ENCODE data around the gene PIGC. TPM values are rescaled to one million over a fixed set of nuclear protein-coding genes. Genes with fewer than 3 reads are reported as not detected.

The PIGC gene
- total RNA-seq, 1 experiment from 2014 or later, result 26.6 TPM

DNA sequence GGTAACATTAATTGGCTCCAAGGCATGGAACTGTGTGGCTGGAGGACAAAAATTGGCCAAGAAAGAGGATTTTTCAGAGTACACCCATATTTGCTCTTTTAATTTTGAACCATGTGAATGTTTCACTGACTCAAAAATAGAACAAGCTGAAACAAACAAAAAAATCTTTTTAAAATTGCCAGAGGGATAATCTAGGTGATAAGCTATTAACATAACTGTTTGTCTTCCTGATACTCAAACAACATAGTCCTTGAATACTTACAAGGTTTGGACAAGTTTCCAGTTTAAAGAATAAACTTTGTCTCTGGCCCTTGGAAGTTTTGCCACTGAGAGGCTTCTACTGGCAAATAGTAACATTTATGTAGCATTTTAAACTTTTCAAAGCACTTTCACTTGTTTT is 30.0 kb upstream of the PIGC start:
- no peak for DNase-seq
- H3K9me3 ChIP-seq (replicated peaks), result no peaks in the 10 kb centered on the region
- H3K36me3 ChIP-seq, result no peaks in the 10 kb centered on the region
- no peak overlapping the region for H3K4me3 ChIP-seq
- H3K27me3 ChIP-seq, result no peaks in the 10 kb centered on the region
- no peak overlapping the region for H3K27ac ChIP-seq
- 0 out of 2 replicates have a peak, but pooled peaks cover under 1% of the 10 kb centered on the region for H3K4me1 ChIP-seq

DNA sequence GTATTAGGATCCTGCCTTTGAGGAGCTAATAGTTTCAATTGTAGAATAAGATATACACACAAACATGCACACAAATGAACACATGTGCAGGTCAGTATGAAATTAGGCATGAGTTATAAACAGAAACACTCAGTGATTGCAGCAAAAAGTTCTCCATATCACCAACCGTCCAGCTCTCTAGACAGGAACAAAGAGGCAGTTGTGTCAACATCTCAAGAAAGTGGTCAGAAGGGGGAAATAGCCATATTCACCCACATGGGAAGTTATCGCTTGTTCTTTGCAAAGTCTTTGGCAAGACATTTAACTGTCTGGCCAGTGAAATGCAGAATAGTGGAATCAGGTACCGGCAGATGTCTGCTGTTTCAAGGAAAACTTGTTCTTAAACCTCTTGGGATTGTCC is 29.4 kb upstream of the PIGC start:
- Histone ChIP-seq H3K36me3 (no peaks in the 10 kb centered on the region), H3K4me1 (peaks cover 6% of the 10 kb centered on the region), H3K27ac (no peak overlapping the region), H3K4me3 (no peak overlapping the region), H3K27me3 (no peaks in the 10 kb centered on the region), H3K9me3 (replicated peaks) (no peaks in the 10 kb centered on the region)
- no peak for DNase-seq

DNA sequence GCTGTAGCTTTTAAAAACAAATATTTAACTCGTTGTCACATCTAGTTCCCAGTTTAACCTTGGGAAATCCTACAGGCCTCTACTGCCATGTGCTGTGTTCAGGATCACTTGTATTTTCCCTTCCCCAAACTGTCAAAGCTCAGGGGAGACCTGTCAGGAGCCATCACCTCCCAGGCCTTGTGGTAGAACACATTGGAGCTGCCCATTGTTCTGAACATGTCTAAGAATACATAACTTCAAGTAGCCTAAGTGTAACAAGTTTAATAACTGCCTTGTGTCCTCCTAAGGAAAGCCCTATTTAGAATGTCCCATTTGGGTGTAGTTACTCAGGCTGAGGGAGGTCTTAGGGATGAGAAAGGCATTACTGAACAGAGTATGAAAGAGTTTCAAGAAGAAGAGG is 28.6 kb upstream of the PIGC start:
- no peak overlapping the region for H3K27ac ChIP-seq
- H3K27me3 ChIP-seq, result no peaks in the 10 kb centered on the region
- peaks cover 14% of the 10 kb centered on the region for H3K4me1 ChIP-seq
- no peak overlapping the region for H3K4me3 ChIP-seq
- H3K36me3 ChIP-seq, result 0 out of 2 replicates have a peak, but pooled peaks cover 2% of the 10 kb centered on the region
- H3K9me3 ChIP-seq (replicated peaks), result peaks cover 1% of the 10 kb centered on the region; the same call in 1 of the 2 replicates
- no peak for DNase-seq

DNA sequence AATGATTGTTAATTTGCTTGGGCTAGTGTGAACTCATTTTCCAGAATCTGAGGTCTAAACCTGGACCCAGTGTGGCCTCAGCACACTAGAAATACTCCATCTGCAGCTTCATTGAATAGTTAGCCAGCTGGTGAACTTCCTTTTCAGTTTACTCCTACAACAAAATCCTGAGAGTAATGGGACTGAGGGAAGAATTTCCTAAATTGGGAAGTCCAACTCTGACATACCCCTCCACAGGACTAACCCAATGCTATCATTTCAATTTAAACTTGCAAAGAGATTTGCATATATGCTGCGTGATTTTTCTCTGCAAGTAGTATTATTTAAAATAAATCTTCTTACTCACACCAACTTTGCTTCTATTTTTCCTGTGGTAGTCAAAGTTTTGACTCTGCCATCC is 27.8 kb upstream of the PIGC start:
- Histone ChIP-seq H3K27me3 (no peaks in the 10 kb centered on the region), H3K36me3 (0 out of 2 replicates have a peak, but pooled peaks cover 2% of the 10 kb centered on the region), H3K4me1 (peaks cover 23% of the 10 kb centered on the region), H3K9me3 (replicated peaks) (peaks cover 4% of the 10 kb centered on the region; the same call in 1 of the 2 replicates), H3K27ac (no peak overlapping the region), H3K4me3 (no peak overlapping the region)
- DNase-seq, result no peak

DNA sequence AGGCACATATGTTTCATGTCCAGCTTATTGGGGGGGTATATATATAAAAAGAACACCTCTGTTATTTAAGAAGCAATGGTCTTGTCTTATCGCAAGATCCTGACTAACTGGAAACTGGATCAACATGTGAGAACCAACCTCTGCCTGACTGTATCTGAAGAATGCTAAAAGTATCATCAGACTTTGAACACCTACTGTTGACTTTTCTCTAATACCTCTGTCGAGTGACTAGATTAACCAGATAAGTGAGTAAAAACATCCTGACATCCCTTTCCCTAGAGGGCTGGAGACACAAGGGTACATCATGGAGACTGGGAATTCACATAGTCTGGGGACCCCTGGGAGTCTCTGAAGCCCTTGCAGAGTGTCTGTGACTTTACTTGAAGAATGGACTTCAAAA is 26.3 kb upstream of the PIGC start:
- peaks cover 25% of the 10 kb centered on the region for H3K4me1 ChIP-seq
- H3K9me3 ChIP-seq (replicated peaks), result peaks cover 5% of the 10 kb centered on the region; the same call in 1 of the 2 replicates
- H3K36me3 ChIP-seq, result 0 out of 2 replicates have a peak, but pooled peaks cover 2% of the 10 kb centered on the region
- H3K27ac ChIP-seq, result no peak overlapping the region
- DNase-seq, result no peak
- no peak overlapping the region for H3K4me3 ChIP-seq
- H3K27me3 ChIP-seq, result no peaks in the 10 kb centered on the region

DNA sequence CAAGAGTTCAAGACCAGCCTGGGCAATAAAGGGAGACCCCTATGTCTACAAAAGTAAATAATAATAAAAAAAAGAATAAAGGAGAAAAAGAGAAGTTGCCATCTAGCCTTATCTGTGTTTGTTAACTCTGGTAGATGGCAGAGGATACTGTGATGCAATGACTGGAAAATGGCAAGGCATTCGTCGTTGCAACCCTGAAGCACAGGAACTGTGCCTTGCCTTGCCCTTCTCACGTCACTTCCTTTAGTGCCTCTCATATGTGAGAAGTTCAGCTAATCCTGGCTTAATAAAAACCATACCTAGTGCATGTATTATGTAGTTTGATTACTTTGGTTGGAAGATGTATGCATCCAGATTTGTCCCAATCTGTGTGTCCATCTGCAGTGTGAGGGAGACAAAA is 25.8 kb upstream of the PIGC start:
- no peaks in the 10 kb centered on the region for H3K27me3 ChIP-seq

DNA sequence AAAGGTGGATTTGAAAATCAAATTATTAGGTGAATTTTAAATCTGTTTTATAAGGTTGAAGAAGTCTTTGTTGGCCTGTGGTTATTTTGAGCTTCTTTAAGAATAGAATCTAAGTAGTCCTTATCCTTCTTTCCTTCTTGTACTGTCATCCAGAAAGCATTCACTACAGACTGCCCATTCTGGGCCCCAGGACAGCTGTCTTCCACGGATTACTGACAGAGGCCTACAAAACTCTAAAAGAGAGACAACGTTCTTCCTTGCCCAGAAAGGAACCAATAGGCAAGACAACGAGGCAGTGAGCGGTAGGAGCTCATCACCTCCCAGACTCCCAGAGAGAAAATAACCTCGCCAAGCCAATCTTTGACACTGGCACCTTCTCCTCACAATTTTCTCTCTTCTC is 24.4 kb upstream of the PIGC start:
- Histone ChIP-seq H3K4me3 (no peak overlapping the region), H3K27me3 (no peaks in the 10 kb centered on the region), H3K4me1 (peaks cover 25% of the 10 kb centered on the region), H3K36me3 (0 out of 2 replicates have a peak, but pooled peaks cover 2% of the 10 kb centered on the region), H3K27ac (peak overlapping the region; percentile 18), H3K9me3 (replicated peaks) (peaks cover 5% of the 10 kb centered on the region; the same call in 1 of the 2 replicates)
- peak; percentile 34 to 63 for DNase-seq

More for the DNA sequence above, 25.8 kb upstream of the PIGC start:
- DNase-seq, result no peak
- H3K36me3 ChIP-seq, result 0 out of 2 replicates have a peak, but pooled peaks cover 2% of the 10 kb centered on the region
- no peak overlapping the region for H3K4me3 ChIP-seq
- peaks cover 5% of the 10 kb centered on the region; the same call in 1 of the 2 replicates for H3K9me3 ChIP-seq (replicated peaks)
- H3K4me1 ChIP-seq, result peaks cover 25% of the 10 kb centered on the region
- no peak overlapping the region for H3K27ac ChIP-seq

DNA sequence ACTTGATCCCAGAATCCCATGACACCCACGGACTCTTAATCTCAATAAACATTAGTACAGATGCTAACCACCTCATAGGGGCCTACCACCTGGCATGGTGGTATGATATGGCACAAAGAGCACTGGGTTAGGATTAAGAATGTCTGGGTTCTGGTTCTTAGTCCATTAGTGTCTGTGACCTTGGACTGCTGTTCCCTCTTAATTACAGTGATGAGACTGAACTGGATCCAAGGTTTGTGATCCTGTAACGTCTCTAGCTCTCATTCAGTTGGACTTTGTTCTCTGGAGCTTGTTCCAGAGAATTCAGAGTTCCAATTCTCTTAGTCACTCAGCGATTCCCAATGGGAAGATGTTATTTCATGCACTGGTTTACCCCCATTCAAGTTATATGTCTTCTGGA is 23.6 kb upstream of the PIGC start:
- no peak for DNase-seq
- H3K27me3 ChIP-seq, result no peaks in the 10 kb centered on the region
- H3K4me3 ChIP-seq, result no peak overlapping the region
- 0 out of 2 replicates have a peak, but pooled peaks cover 2% of the 10 kb centered on the region for H3K36me3 ChIP-seq
- peaks cover 25% of the 10 kb centered on the region for H3K4me1 ChIP-seq
- H3K27ac ChIP-seq, result peak overlapping the region; percentile 8
- peaks cover 5% of the 10 kb centered on the region; the same call in 1 of the 2 replicates for H3K9me3 ChIP-seq (replicated peaks)

DNA sequence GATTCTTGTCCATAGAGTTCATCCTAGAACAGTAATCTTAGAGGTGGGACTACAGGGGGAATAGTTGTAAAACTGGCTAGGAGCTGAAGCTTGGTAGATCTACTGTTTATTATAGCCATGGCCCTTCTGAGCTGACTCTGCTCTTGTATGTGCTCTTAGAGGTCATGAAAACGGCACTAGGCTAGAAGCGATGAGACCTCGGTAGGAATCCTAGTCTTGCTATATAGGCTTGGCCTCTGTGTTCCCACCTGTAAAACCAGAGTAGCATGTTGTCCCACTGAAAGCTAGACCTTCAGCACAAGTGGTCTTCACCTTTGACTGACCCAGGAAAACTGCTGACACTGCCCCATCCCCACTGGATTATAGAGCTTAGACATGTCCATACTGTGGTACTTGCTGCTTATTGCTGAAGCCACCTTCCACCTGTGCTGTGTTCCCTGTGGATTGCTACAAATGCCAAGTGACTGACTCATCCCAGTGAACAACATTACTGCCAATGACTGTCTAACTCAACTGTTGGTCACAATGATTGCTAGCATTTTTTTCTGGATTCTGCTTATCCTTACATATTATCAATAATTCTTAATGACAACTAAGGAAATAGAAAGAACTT is 23.0 kb upstream of the PIGC start:
- H3K4me1 ChIP-seq, result peaks cover 25% of the 10 kb centered on the region
- H3K36me3 ChIP-seq, result 0 out of 2 replicates have a peak, but pooled peaks cover 2% of the 10 kb centered on the region
- H3K4me3 ChIP-seq, result no peak overlapping the region
- H3K9me3 ChIP-seq (replicated peaks), result peaks cover 5% of the 10 kb centered on the region; the same call in 1 of the 2 replicates
- no peaks in the 10 kb centered on the region for H3K27me3 ChIP-seq
- DNase-seq, result peak; percentile 11 to 27
- H3K27ac ChIP-seq, result peak overlapping the region; percentile 8

DNA sequence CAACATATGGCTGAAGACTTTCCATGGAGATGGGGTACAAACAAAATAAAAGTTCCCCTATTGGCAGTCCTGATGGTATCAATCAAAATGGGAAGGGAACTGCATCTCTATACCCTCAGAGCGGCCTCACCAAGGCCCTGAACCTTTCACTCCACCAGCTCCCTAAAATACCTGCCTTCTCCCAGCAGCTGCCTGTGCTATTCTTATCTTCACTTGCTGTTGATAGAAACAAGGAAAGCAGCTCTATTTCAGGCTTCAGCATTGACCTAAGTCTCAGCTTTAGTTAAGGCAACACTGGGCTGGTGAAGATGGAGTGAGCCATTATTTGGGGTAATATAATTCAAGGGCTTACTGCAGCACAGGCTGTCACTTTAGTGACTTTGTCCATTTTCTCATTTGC is 21.7 kb upstream of the PIGC start:
- H3K36me3 ChIP-seq, result 0 out of 2 replicates have a peak, but pooled peaks cover 2% of the 10 kb centered on the region
- no peak overlapping the region for H3K4me3 ChIP-seq
- no peaks in the 10 kb centered on the region for H3K27me3 ChIP-seq
- DNase-seq, result no peak
- H3K9me3 ChIP-seq (replicated peaks), result peaks cover 5% of the 10 kb centered on the region; the same call in 1 of the 2 replicates
- H3K27ac ChIP-seq, result no peak overlapping the region
- peaks cover 32% of the 10 kb centered on the region for H3K4me1 ChIP-seq

DNA sequence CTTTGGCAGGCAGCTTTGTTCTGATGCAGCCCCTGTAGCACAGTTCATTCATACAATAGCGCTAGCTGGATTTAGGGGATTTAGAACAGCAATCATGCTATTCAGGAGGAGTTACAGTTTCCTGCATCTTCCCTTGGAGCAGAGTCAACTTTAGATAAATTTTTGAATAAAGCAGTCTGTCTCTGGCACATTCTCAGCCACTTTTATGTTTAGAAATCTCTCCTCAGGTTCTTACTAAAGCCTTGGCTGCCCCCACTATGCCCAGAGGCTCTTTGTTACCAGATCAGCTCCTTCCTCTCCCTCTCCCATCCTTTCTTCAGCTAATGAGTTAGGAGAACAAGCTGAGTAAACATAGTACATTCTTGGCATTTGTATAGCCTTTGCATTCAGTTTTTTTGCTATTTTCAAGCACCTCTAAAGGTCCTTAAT is 17.0 kb upstream of the PIGC start:
- Histone ChIP-seq H3K4me1 (peaks cover 12% of the 10 kb centered on the region), H3K9me3 (replicated peaks) (no peaks in the 10 kb centered on the region), H3K27ac (no peak overlapping the region), H3K27me3 (no peaks in the 10 kb centered on the region), H3K36me3 (no peaks in the 10 kb centered on the region), H3K4me3 (no peak overlapping the region)
- peak in 1 of 2 experiments; percentile 45 for DNase-seq

DNA sequence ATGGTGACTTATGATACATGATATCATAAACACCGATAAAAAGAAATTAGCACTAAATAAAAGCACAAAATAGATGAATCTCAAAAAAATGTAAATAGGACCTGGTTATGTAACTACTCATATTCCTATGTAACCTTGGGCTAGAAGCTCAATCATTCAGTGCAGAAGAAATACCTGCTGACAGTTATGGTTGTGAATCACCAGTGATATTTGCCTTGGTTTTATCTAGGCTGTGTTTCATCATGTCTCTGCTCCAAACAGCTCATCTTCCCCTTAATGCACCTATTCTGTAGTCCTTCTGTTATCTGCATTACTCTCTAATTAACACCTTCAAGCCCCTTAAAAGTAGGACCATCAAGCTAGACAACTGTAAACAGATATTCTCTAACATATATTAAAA is 16.3 kb upstream of the PIGC start:
- no peak overlapping the region for H3K27ac ChIP-seq
- H3K27me3 ChIP-seq, result no peaks in the 10 kb centered on the region
- H3K4me3 ChIP-seq, result no peak overlapping the region
- DNase-seq, result no peak
- no peaks in the 10 kb centered on the region for H3K36me3 ChIP-seq
- no peaks in the 10 kb centered on the region for H3K9me3 ChIP-seq (replicated peaks)
- peaks cover 12% of the 10 kb centered on the region for H3K4me1 ChIP-seq

DNA sequence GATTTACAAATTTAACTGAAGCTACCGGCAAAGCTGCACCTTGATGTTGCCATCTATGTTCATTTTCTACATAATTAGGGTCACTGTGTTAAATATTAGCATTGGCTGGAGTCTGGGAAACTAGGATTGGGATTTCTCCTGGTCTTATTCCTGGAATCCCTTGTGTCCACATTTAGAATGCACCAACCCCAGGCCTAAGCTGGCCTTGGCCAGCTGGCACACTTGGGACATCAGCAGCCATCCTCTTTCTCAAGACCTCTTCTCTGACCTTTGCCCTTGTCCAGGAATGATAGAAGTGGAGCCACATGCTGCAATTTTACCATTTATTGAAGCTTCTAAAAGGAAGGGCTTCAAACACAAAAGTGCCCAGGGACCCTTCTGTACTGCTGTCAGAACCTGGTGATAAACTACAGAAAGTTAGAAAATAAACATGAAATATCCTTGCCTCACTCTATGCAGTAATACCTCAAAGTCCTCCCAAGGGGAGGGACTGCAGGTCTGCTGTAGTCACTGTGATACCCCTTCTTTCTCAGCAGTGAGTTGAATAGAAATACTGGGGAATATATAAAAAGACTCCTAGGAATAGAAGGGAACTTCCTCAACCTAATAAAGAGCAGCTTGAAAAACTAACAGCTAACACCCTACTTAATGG is 13.7 kb upstream of the PIGC start:
- H3K27ac ChIP-seq, result no peak overlapping the region
- no peaks in the 10 kb centered on the region for H3K36me3 ChIP-seq
- peaks cover 18% of the 10 kb centered on the region for H3K4me1 ChIP-seq
- no peak for DNase-seq
- no peak overlapping the region for H3K4me3 ChIP-seq
- H3K27me3 ChIP-seq, result no peaks in the 10 kb centered on the region
- H3K9me3 ChIP-seq (replicated peaks), result no peaks in the 10 kb centered on the region

DNA sequence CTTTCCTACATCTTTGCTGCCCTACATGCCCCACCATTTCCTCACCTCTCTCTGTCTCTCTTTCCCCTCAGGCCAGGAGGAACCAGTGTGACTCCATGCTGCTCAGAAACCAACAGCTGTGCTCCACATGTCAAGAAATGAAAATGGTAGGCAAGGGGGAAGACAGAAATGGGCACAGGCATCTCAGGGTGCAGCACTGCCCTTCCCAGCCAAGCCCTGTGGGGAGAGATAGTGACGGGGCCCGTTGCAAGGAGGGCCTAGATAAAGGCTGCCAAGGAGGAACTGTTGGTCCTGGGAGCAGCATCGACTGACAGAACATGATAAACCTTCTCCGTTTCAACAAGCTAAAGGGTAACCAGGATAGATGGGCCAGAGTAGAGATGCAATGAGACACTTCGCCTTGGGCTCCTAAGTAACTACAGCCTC is 12.5 kb upstream of the PIGC start:
- no peaks in the 10 kb centered on the region for H3K27me3 ChIP-seq
- no peak overlapping the region for H3K27ac ChIP-seq
- no peak for DNase-seq
- H3K9me3 ChIP-seq (replicated peaks), result no peaks in the 10 kb centered on the region
- H3K36me3 ChIP-seq, result no peaks in the 10 kb centered on the region
- peaks cover 25% of the 10 kb centered on the region for H3K4me1 ChIP-seq
- H3K4me3 ChIP-seq, result no peak overlapping the region

DNA sequence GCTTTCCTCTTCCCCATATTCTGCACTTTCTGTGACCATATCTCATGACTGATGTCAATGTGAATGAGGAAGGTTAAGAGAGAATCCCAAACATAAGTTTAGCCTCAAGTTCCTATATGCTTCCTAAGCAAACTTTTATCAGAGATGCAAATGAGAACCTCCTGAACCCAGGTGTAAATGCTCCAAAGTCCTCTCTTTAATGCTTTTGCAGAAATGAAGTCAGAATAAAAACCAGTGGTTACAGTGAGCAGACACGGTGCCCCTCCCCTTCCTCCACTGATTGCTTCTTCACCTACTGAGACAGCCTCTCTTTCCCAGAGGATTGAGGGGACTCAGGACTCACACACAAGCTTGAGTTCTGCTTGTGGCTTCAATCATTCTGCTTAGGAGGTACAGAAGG is 11.6 kb upstream of the PIGC start:
- no peak overlapping the region for H3K4me3 ChIP-seq
- DNase-seq, result no peak
- peaks cover 26% of the 10 kb centered on the region for H3K4me1 ChIP-seq
- H3K27me3 ChIP-seq, result no peaks in the 10 kb centered on the region
- H3K36me3 ChIP-seq, result no peaks in the 10 kb centered on the region
- no peak overlapping the region for H3K27ac ChIP-seq
- H3K9me3 ChIP-seq (replicated peaks), result no peaks in the 10 kb centered on the region

Measured in SJCRH30 (cell line).